SU-DHL-6 (cell line): ENCODE results near the gene MAX.

ENCODE experiments used
- H2AFZ ChIP-seq: fragments of 200-600 bp; sonication (generic); 2 replicates; pipeline ENCODE4 v1.6.1; 2014; ENCODE audit warnings: low read depth, mild to moderate bottlenecking, moderate library complexity, mixed read lengths, antibody characterized with exemption, low read length; ENCODE audit not compliant: severe bottlenecking
- H3F3A ChIP-seq: fragments of 200-600 bp; shearing (Covaris generic); 2 replicates; pipeline ENCODE4 v1.6.0; 2016; ENCODE audit warnings: antibody characterized with exemption, mild to moderate bottlenecking; ENCODE audit not compliant: insufficient read depth
- H3K27ac ChIP-seq: fragments of 200-600 bp; sonication (generic); 2 replicates; pipeline ENCODE4 v1.5.1; 2016; ENCODE audit warnings: low read depth, mild to moderate bottlenecking, low read length, moderate library complexity, mixed read lengths
- H3K27me3 ChIP-seq: fragments of 200-600 bp; sonication (generic), shearing (Covaris generic); 2 replicates; pipeline ENCODE4 v1.6.0; 2014; ENCODE audit warnings: mild to moderate bottlenecking, low read length
- H3K36me3 ChIP-seq: fragments of 200-600 bp; sonication (generic); 2 replicates; pipeline ENCODE4 v1.6.1; 2014; ENCODE audit warnings: mild to moderate bottlenecking, low read length, mixed read lengths
- H3K4me2 ChIP-seq: fragments of 300-600, 200-600 bp; shearing (Covaris generic), sonication (generic); 2 replicates; pipeline ENCODE4 v1.6.0; 2014; ENCODE audit warnings: low read length, low read depth, mild to moderate bottlenecking; ENCODE audit not compliant: poor library complexity, severe bottlenecking
- H3K4me3 ChIP-seq: fragments of 200-600 bp; sonication (generic); 2 replicates; pipeline ENCODE4 v1.5.1; 2014; ENCODE audit warnings: antibody characterized with exemption, low read length, mild to moderate bottlenecking, mixed read lengths; ENCODE audit not compliant: insufficient read depth, poor library complexity, severe bottlenecking
- H3K79me2 ChIP-seq: fragments of 200-600 bp; sonication (generic); 2 replicates; pipeline ENCODE4 v1.6.1; 2014; ENCODE audit warnings: mild to moderate bottlenecking, low read length, moderate library complexity; ENCODE audit not compliant: insufficient read depth
- H3K9ac ChIP-seq: fragments of 200-600 bp; sonication (generic); 2 replicates; pipeline ENCODE4 v1.7.0; 2014; ENCODE audit warnings: mild to moderate bottlenecking, low read length
- H3K9me2 ChIP-seq: fragments of 200-600 bp; sonication (generic); replicated peaks from 2 replicates; pipeline ENCODE4 v1.6.1; 2014; ENCODE audit warnings: low read length; ENCODE audit not compliant: insufficient read depth
- H3K9me3 ChIP-seq: fragments of 200-600 bp; sonication (generic); 2 replicates; pipeline ENCODE4 v1.6.1; 2014; ENCODE audit warnings: low read length, mixed read lengths; ENCODE audit not compliant: insufficient read depth
- H4K20me1 ChIP-seq: fragments of 200-600 bp; sonication (generic); 2 replicates; pipeline ENCODE4 v1.6.1; 2014; ENCODE audit warnings: low read depth, mild to moderate bottlenecking, antibody characterized with exemption, low read length, moderate library complexity, mixed read lengths
- CTCF ChIP-seq: fragments of 200-600 bp; sonication (generic); IDR thresholded peaks from one replicate; pipeline ENCODE4 v1.5.1; 2017; ENCODE audit warnings: antibody characterized with exemption, mild to moderate bottlenecking, low read length, moderate library complexity; ENCODE audit not compliant: insufficient read depth, poor library complexity, severe bottlenecking
- EZH2phosphoT487 ChIP-seq: fragments of 200-600 bp; sonication (generic), shearing (Covaris generic); conservative IDR thresholded peaks from 2 replicates; pipeline ENCODE4 v1.6.1; 2018; ENCODE audit warnings: mild to moderate bottlenecking, antibody characterized with exemption, low read length, moderate library complexity, mixed read lengths

Gene MAX

GRCh38 chr14:65072256-65072655, 30.1 kb downstream of the MAX start:
- Histone ChIP-seq H2AFZ (no peak overlapping the region), H3K27me3 (no peaks in the 10 kb centered on the region), H3K4me2 (no peak overlapping the region), H3K27ac (no peak overlapping the region), H3K9ac (no peak overlapping the region), H3K4me3 (no peak overlapping the region), H3K9me3 (no peaks in the 10 kb centered on the region), H3K9me2 (no peaks in the 10 kb centered on the region), H3K36me3 (no peaks in the 10 kb centered on the region), H3K79me2 (no peaks in the 10 kb centered on the region), H4K20me1 (no peaks in the 10 kb centered on the region), H3F3A (no peaks in the 10 kb centered on the region)
- TF ChIP-seq CTCF (no peak), EZH2phosphoT487 (no peak)

GRCh38 chr14:65071544-65071943, 30.8 kb downstream of the MAX start:
- Histone ChIP-seq H3K27ac (no peak overlapping the region), H2AFZ (no peak overlapping the region), H3K79me2 (no peaks in the 10 kb centered on the region), H3K27me3 (no peaks in the 10 kb centered on the region), H3F3A (no peaks in the 10 kb centered on the region), H3K9me2 (no peaks in the 10 kb centered on the region), H3K4me2 (no peak overlapping the region), H4K20me1 (no peaks in the 10 kb centered on the region), H3K4me3 (no peak overlapping the region), H3K9ac (no peak overlapping the region), H3K36me3 (no peaks in the 10 kb centered on the region), H3K9me3 (no peaks in the 10 kb centered on the region)
- no peak for TF ChIP-seq CTCF
- no peak for TF ChIP-seq EZH2phosphoT487

- Histone ChIP-seq H3K4me2 (no peak overlapping the region), H3K9ac (no peak overlapping the region), H4K20me1 (no peaks in the 10 kb centered on the region), H3K36me3 (no peaks in the 10 kb centered on the region), H3K4me3 (no peak overlapping the region), H3K27ac (no peak overlapping the region), H2AFZ (no peak overlapping the region), H3K27me3 (no peaks in the 10 kb centered on the region), H3F3A (no peaks in the 10 kb centered on the region), H3K9me2 (no peaks in the 10 kb centered on the region), H3K9me3 (no peaks in the 10 kb centered on the region), H3K79me2 (no peaks in the 10 kb centered on the region)
- no peak for TF ChIP-seq EZH2phosphoT487
- TF ChIP-seq CTCF, result no peak
Measured at GRCh38 chr14:65070471-65070976, 31.8 kb downstream of the MAX start.
